Measurements from ENCODE around the gene HAUS7. TPM values are rescaled to one million over a fixed set of nuclear protein-coding genes. Genes with fewer than 3 reads are reported as not detected.

The HAUS7 gene
- polyA plus RNA-seq, 1 donor (not counting 4 experiments of a cell fraction or from before 2014, with no cell fraction given) = 13.8 TPM

GRCh38 chrX:153491351-153491914, 21.1 kb upstream of the HAUS7 start:
- Histone ChIP-seq H3K79me2 (ENCODE audit: control insufficient read depth, insufficient read depth, low read length) (no peaks in the 10 kb centered on the region), H3K27ac (ENCODE audit: control insufficient read depth, insufficient read depth, low read length) (no peak overlapping the region), H3K36me3 (ENCODE audit: control insufficient read depth in 2 of 2, extremely low read depth in 1 of 2, insufficient read depth in 2 of 2, low read length in 2 of 2) (no peaks in the 10 kb centered on the region), H3K4me1 (ENCODE audit: control insufficient read depth, extremely low read depth, insufficient read depth, low read length) (peaks cover 2% of the 10 kb centered on the region), H3K9me1 (ENCODE audit: control insufficient read depth, extremely low read depth, insufficient read depth, low read length) (no peaks in the 10 kb centered on the region), H3K27me3 (ENCODE audit: control insufficient read depth, extremely low read depth, insufficient read depth, low read length) (peaks cover 20% of the 10 kb centered on the region), H3K9me3 (ENCODE audit: control insufficient read depth, low read depth, low read length) (no peaks in the 10 kb centered on the region), H3K9ac (ENCODE audit: control insufficient read depth, extremely low read depth, insufficient read depth, low read length) (no peak overlapping the region), H4K20me1 (ENCODE audit: control insufficient read depth, extremely low read depth, insufficient read depth, low read length) (no peaks in the 10 kb centered on the region), H2AFZ (ENCODE audit: control insufficient read depth, low read length) (no peak overlapping the region), H3K4me2 (ENCODE audit: control insufficient read depth, extremely low read depth, insufficient read depth, low read depth, low read length) (no peak overlapping the region), H3K4me3 (ENCODE audit: control insufficient read depth in 2 of 3, extremely low read depth in 1 of 3, insufficient read depth in 2 of 3, low read depth in 1 of 3, low read length in 3 of 3) (no peak overlapping the region)
- TF ChIP-seq, protein P1, sequence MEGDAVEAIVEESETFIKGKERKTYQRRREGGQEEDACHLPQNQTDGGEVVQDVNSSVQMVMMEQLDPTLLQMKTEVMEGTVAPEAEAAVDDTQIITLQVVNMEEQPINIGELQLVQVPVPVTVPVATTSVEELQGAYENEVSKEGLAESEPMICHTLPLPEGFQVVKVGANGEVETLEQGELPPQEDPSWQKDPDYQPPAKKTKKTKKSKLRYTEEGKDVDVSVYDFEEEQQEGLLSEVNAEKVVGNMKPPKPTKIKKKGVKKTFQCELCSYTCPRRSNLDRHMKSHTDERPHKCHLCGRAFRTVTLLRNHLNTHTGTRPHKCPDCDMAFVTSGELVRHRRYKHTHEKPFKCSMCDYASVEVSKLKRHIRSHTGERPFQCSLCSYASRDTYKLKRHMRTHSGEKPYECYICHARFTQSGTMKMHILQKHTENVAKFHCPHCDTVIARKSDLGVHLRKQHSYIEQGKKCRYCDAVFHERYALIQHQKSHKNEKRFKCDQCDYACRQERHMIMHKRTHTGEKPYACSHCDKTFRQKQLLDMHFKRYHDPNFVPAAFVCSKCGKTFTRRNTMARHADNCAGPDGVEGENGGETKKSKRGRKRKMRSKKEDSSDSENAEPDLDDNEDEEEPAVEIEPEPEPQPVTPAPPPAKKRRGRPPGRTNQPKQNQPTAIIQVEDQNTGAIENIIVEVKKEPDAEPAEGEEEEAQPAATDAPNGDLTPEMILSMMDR (optimal IDR thresholded peaks at IDR 0.05 in 1 of 3, IDR thresholded peaks at IDR 0.05 in 1 of 3, conservative IDR thresholded peaks at IDR 0.05 in 1 of 3; ENCODE audit: extremely low read depth in 1 of 3, insufficient read depth in 2 of 3, low read length in 3 of 3) = no peak
- TF ChIP-seq EZH2 (IDR thresholded peaks at IDR 0.05; ENCODE audit: low read length) = no peak
- FAIRE-seq = no peak
- no peak for DNase-seq (ENCODE audit: low read depth, low spot score)
- dilution Hi-C loops (cut with MboI; ENCODE audit: extremely low pct_ligation_motif_present, low sequenced_read_pairs) = no loop called here

- Histone ChIP-seq H3K9me3 (ENCODE audit: control insufficient read depth, low read depth, low read length) (no peaks in the 10 kb centered on the region), H3K36me3 (ENCODE audit: control insufficient read depth in 2 of 2, extremely low read depth in 1 of 2, insufficient read depth in 2 of 2, low read length in 2 of 2) (no peaks in the 10 kb centered on the region), H3K79me2 (ENCODE audit: control insufficient read depth, insufficient read depth, low read length) (no peaks in the 10 kb centered on the region), H3K27me3 (ENCODE audit: control insufficient read depth, extremely low read depth, insufficient read depth, low read length) (peaks cover 9% of the 10 kb centered on the region), H2AFZ (ENCODE audit: control insufficient read depth, low read length) (no peak overlapping the region), H4K20me1 (ENCODE audit: control insufficient read depth, extremely low read depth, insufficient read depth, low read length) (no peaks in the 10 kb centered on the region), H3K9me1 (ENCODE audit: control insufficient read depth, extremely low read depth, insufficient read depth, low read length) (no peaks in the 10 kb centered on the region), H3K27ac (ENCODE audit: control insufficient read depth, insufficient read depth, low read length) (no peak overlapping the region), H3K4me2 (ENCODE audit: control insufficient read depth, extremely low read depth, insufficient read depth, low read depth, low read length) (no peak overlapping the region), H3K9ac (ENCODE audit: control insufficient read depth, extremely low read depth, insufficient read depth, low read length) (no peak overlapping the region), H3K4me1 (ENCODE audit: control insufficient read depth, extremely low read depth, insufficient read depth, low read length) (peaks cover 2% of the 10 kb centered on the region), H3K4me3 (ENCODE audit: control insufficient read depth in 2 of 3, extremely low read depth in 1 of 3, insufficient read depth in 2 of 3, low read depth in 1 of 3, low read length in 3 of 3) (no peak overlapping the region)
- FAIRE-seq = no peak
- dilution Hi-C loops (cut with MboI; ENCODE audit: extremely low pct_ligation_motif_present, low sequenced_read_pairs) = no loop called here
- no peak for DNase-seq (ENCODE audit: low read depth, low spot score)
- TF ChIP-seq, protein P1 (optimal IDR thresholded peaks at IDR 0.05 in 1 of 3, IDR thresholded peaks at IDR 0.05 in 1 of 3, conservative IDR thresholded peaks at IDR 0.05 in 1 of 3; ENCODE audit: extremely low read depth in 1 of 3, insufficient read depth in 2 of 3, low read length in 3 of 3) = no peak
- TF ChIP-seq EZH2 (IDR thresholded peaks at IDR 0.05; ENCODE audit: low read length) = no peak
These were observed 20.0 kb upstream of the HAUS7 start for GRCh38 chrX:153490217-153490930.

Measured in keratinocyte (primary cell).